GM23338 (cell line): Measurements from ENCODE around the gene UCMA. TPM values are rescaled to one million over a fixed set of nuclear protein-coding genes. Genes with fewer than 3 reads are reported as not detected.

Source experiments
- ATAC-seq: fragments of 200-7000 bp; cut with Tn5 transposase; 3 replicates; pipeline ENCODE4 v1.9.1; 2020
- DNase-seq: peaks from one replicate; pipeline ENCODE4 v3.0.0-alpha.2; 2015; ENCODE audit warnings: low spot score
- H2AFZ ChIP-seq: fragments of 200-600 bp; sonication (generic); 2 replicates; pipeline ENCODE4 v1.8.0; 2016; ENCODE audit warnings: antibody characterized with exemption, mild to moderate bottlenecking, moderate library complexity
- H3F3A ChIP-seq: fragments of 200-600 bp; sonication (generic); replicated peaks from 2 replicates; pipeline ENCODE4 v1.8.0; 2017; ENCODE audit warnings: antibody characterized with exemption, mixed run types, low read depth
- H3K27ac ChIP-seq: fragments of 200-600 bp; sonication (generic); 2 replicates; pipeline ENCODE4 v1.6.1; 2016; ENCODE audit warnings: low read depth
- H3K27me3 ChIP-seq: fragments of 200-600 bp; sonication (generic); 2 replicates; pipeline ENCODE4 v1.8.0; 2016; ENCODE audit warnings: mild to moderate bottlenecking, mixed run types, moderate library complexity; ENCODE audit not compliant: insufficient read depth
- H3K36me3 ChIP-seq: fragments of 200-600 bp; sonication (generic); 2 replicates; pipeline ENCODE4 v1.8.0; 2016; ENCODE audit warnings: mild to moderate bottlenecking; ENCODE audit not compliant: insufficient read depth
- H3K4me1 ChIP-seq: fragments of 200-600 bp; sonication (generic); 2 replicates; pipeline ENCODE4 v1.8.0; 2016; ENCODE audit warnings: mild to moderate bottlenecking, moderate library complexity; ENCODE audit not compliant: insufficient read depth
- H3K4me2 ChIP-seq: fragments of 200-600 bp; sonication (generic); 2 replicates; pipeline ENCODE4 v1.7.1; 2017; ENCODE audit warnings: mixed run types
- H3K4me3 ChIP-seq: fragments of 200-600 bp; sonication (generic); 2 replicates; pipeline ENCODE4 v1.6.1; 2016; ENCODE audit warnings: mixed run types
- H3K79me2 ChIP-seq: fragments of 200-600 bp; sonication (generic); replicated peaks from 2 replicates; pipeline ENCODE4 v1.8.0; 2017; ENCODE audit warnings: mild to moderate bottlenecking; ENCODE audit not compliant: insufficient read depth
- H3K9me2 ChIP-seq: fragments of 200-600 bp; sonication (generic); 2 replicates; pipeline ENCODE4 v1.8.0; 2017; ENCODE audit not compliant: insufficient read depth
- H4K20me1 ChIP-seq: fragments of 200-600 bp; sonication (generic); replicated peaks from 2 replicates; pipeline ENCODE4 v1.8.0; 2017; ENCODE audit warnings: mild to moderate bottlenecking; ENCODE audit not compliant: insufficient read depth
- H3K27ac Mint-ChIP-seq: 2 replicates; pipeline ENCODE4 v1.8.0; 2020; ENCODE audit warnings: inconsistent platforms, mild to moderate bottlenecking, moderate library complexity, mixed read lengths
- H3K27me3 Mint-ChIP-seq: 3 replicates; pipeline ENCODE4 v1.8.0; 2022; ENCODE audit warnings: low read depth, mild to moderate bottlenecking, moderate library complexity, mixed read lengths, inconsistent platforms; ENCODE audit not compliant: insufficient read depth, poor library complexity
- H3K36me3 Mint-ChIP-seq: 3 replicates; pipeline ENCODE4 v1.8.0; 2021; ENCODE audit warnings: low read depth, mild to moderate bottlenecking, inconsistent platforms, moderate library complexity, mixed read lengths
- H3K4me1 Mint-ChIP-seq: 3 replicates; pipeline ENCODE4 v1.8.0; 2020; ENCODE audit warnings: mild to moderate bottlenecking, inconsistent platforms, mixed read lengths
- H3K4me3 Mint-ChIP-seq: 3 replicates; pipeline ENCODE4 v1.8.0; 2021; ENCODE audit warnings: moderate library complexity, mild to moderate bottlenecking, inconsistent platforms, mixed read lengths
- H3K9me3 Mint-ChIP-seq: 3 replicates; pipeline ENCODE4 v1.8.0; 2020; ENCODE audit warnings: moderate library complexity, mild to moderate bottlenecking, inconsistent platforms, mixed read lengths
- CREB1 ChIP-seq: fragments of 250-450 bp; sonication (Bioruptor Pico); IDR thresholded peaks from 2 replicates; pipeline ENCODE4 v1.5.0; 2020; ENCODE audit warnings: low read depth, mild to moderate bottlenecking, moderate library complexity
- EZH2 ChIP-seq: fragments of 200-600 bp; sonication (generic); IDR thresholded peaks from one replicate; pipeline ENCODE4 v1.8.0; 2017; ENCODE audit warnings: antibody characterized with exemption, mild to moderate bottlenecking, low read depth; ENCODE audit not compliant: unreplicated experiment
- JUNB ChIP-seq: IDR thresholded peaks from one replicate; pipeline ENCODE4 v1.6.1; 2016; ENCODE audit warnings: antibody characterized with exemption; ENCODE audit not compliant: unreplicated experiment
- NANOG ChIP-seq: IDR thresholded peaks from 2 replicates; pipeline ENCODE4 v1.6.1; 2016; ENCODE audit warnings: antibody characterized with exemption, borderline replicate concordance
- POLR2AphosphoS5 ChIP-seq: IDR thresholded peaks from 2 replicates; pipeline ENCODE4 v1.6.1; 2016; ENCODE audit warnings: antibody characterized with exemption, low read depth
- ZNF114 ChIP-seq: fragments of 250-450 bp; sonication (Bioruptor Pico); IDR thresholded peaks from 2 replicates; pipeline ENCODE4 v1.5.0; 2020; ENCODE audit warnings: mild to moderate bottlenecking, moderate library complexity
- ZNF331 ChIP-seq: fragments of 250-450 bp; sonication (Bioruptor Pico); IDR thresholded peaks from 2 replicates; pipeline ENCODE4 v1.5.0; 2020; ENCODE audit warnings: low read depth, mild to moderate bottlenecking, moderate library complexity
- ZNF462 ChIP-seq: fragments of 250-450 bp; sonication (Bioruptor Pico); IDR thresholded peaks from 2 replicates; pipeline ENCODE4 v1.5.0; 2020; ENCODE audit warnings: mild to moderate bottlenecking, moderate library complexity
- polyA plus RNA-seq: library from polyadenylated mRNA; unstranded; fragments of >200 nt; fragmentation: Nextera tagmentation; extraction: Ambion mirVana; gene quantifications from 2 replicates; pipeline ENCODE4 v1.2.1, GENCODE V29; 2016
- total RNA-seq: library from RNA; depleted of rRNA; stranded (reverse); fragments of >200 nt; shearing (Covaris generic); gene quantifications from 2 replicates; pipeline ENCODE4 v1.2.3, GENCODE V29; 2014
- TF ChIP-seq, protein P1 (sequence below): IDR thresholded peaks from one replicate; pipeline ENCODE4 v1.6.1; 2018; ENCODE audit warnings: antibody characterized with exemption; ENCODE audit not compliant: unreplicated experiment

The UCMA gene
- total and polyA plus RNA-seq, 2 experiments from 2014 or later = 12.7 to 16.7 TPM

GRCh38 chr10:13233358-13233757 lies 816 bp downstream of the UCMA start (continued):
- TF ChIP-seq, protein P1, sequence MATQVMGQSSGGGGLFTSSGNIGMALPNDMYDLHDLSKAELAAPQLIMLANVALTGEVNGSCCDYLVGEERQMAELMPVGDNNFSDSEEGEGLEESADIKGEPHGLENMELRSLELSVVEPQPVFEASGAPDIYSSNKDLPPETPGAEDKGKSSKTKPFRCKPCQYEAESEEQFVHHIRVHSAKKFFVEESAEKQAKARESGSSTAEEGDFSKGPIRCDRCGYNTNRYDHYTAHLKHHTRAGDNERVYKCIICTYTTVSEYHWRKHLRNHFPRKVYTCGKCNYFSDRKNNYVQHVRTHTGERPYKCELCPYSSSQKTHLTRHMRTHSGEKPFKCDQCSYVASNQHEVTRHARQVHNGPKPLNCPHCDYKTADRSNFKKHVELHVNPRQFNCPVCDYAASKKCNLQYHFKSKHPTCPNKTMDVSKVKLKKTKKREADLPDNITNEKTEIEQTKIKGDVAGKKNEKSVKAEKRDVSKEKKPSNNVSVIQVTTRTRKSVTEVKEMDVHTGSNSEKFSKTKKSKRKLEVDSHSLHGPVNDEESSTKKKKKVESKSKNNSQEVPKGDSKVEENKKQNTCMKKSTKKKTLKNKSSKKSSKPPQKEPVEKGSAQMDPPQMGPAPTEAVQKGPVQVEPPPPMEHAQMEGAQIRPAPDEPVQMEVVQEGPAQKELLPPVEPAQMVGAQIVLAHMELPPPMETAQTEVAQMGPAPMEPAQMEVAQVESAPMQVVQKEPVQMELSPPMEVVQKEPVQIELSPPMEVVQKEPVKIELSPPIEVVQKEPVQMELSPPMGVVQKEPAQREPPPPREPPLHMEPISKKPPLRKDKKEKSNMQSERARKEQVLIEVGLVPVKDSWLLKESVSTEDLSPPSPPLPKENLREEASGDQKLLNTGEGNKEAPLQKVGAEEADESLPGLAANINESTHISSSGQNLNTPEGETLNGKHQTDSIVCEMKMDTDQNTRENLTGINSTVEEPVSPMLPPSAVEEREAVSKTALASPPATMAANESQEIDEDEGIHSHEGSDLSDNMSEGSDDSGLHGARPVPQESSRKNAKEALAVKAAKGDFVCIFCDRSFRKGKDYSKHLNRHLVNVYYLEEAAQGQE = no peak
- TF ChIP-seq JUNB (no peak), ZNF462 (CRISPR knock-in tag) (no peak)

GRCh38 chr10:13231808-13232207 lies 2.4 kb downstream of the UCMA start:
- no peaks in the 10 kb centered on the region for H4K20me1 ChIP-seq
- H3K4me1 ChIP-seq = peaks cover 41% of the 10 kb centered on the region
- H2AFZ ChIP-seq = no peak overlapping the region
- DNase-seq (no peak), ATAC-seq (no peak)
- no peaks in the 10 kb centered on the region for H3K9me3 Mint-ChIP-seq
- no peak overlapping the region for H3K27ac Mint-ChIP-seq
- peaks cover 3% of the 10 kb centered on the region for H3K27me3 Mint-ChIP-seq
- H3K79me2 ChIP-seq = no peaks in the 10 kb centered on the region
- no peak overlapping the region for H3K27ac ChIP-seq
- H3K4me2 ChIP-seq = no peak overlapping the region
- H3F3A ChIP-seq = peaks cover 6% of the 10 kb centered on the region
- H3K27me3 ChIP-seq = no peaks in the 10 kb centered on the region
- H3K36me3 Mint-ChIP-seq = no peaks in the 10 kb centered on the region; the same call in 2 of the 3 replicates
- H3K4me3 Mint-ChIP-seq = no peak overlapping the region
- H3K4me1 Mint-ChIP-seq = peaks cover 40% of the 10 kb centered on the region
- 0 out of 2 replicates have a peak, but pooled peaks cover 6% of the 10 kb centered on the region for H3K9me2 ChIP-seq
- no peak overlapping the region for H3K4me3 ChIP-seq
- H3K36me3 ChIP-seq = no peaks in the 10 kb centered on the region
- TF ChIP-seq NANOG (no peak), CREB1 (CRISPR knock-in tag) (no peak), ZNF331 (CRISPR knock-in tag) (no peak), JUNB (no peak), POLR2AphosphoS5 (no peak), ZNF114 (CRISPR knock-in tag) (no peak), EZH2 (no peak)
